T-helper 22 cell (primary cell): ENCODE data around the gene PHF2.

Source experiments
- DNase-seq: peaks from one replicate; pipeline ENCODE4 v3.0.0-alpha.2; 2020; ENCODE audit warnings: low read depth

The PHF2 gene

DNA sequence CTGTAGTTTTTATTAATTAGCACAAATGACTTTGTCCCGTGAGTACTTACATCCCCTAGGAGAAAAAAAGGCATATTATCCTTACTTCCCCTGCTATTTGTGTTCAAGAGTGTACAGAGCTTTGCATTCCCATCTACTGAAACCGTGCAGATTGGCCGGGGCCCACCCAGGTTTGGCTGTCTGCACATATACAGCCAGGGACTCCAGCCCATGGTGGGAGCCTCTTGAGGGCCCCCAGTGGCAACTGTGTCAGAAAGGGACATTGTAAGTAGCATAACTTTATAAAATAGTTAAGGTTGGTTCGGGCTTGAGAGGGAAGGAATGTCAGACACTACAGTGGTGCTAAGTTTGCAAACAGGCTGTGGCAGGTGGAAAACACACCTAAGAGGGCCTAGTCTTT is 24.7 kb downstream of the PHF2 start:
- no peak for DNase-seq

DNA sequence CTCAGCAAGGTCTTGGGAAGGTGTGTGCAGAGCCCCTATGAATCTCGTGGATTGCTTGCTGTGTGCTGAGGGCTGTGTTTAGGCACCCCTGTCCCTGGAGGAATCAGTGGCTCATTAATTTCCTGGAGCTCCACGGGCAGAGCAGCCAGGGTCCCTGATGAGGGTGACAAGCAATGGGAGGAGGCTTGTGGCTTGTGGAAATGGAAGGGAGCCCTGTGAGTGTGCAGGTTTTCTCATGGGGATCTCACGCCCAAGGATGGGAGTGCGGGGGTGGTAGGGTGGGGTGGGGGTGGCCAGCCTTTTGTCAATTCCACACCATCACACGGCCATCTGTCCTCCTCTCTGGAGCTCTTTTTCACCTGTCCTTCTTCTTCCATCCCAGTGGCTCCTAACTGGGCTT is 25.3 kb downstream of the PHF2 start:
- DNase-seq, result no peak

DNA sequence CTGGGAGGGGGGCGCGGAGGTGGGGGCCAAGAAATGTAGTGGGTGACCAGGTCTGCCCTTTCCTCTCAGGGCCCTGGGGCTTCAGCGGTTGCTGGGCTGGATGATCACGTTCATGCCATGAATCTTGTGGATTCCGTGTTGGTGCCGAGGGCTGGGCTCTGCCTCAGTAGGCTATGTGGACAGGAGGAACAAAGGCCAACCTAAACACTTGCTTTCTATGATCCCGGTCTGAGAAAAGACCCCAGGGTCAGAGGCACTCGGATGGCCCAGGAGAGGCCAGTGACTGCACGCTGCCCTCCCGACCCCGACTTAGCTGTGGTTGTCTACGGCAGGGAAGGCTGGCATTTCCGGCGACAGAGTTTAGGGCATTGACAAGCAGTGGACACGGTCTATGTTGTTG is 26.6 kb downstream of the PHF2 start:
- no peak for DNase-seq

DNA sequence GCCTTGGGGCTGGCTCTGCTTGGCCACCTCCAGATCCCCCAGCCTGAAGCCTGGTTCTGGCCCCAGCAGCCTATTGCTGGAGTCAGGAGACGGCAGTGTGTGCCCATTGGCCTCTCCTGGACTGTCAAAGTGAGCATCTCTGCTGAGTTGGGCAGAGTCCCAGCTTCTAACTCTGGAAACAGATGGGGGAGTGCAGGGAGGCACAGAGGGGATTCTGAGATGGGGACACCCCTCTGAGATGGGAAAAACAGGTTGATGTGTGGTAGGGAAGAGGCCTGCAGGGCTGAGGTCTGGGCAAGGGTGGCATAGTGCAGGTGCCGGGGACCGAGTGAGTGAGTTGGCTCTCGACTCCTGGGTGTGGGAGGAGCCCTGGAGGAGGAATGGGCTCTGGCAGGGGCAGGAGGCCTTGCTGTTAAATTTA is 27.5 kb downstream of the PHF2 start:
- no peak for DNase-seq

DNA sequence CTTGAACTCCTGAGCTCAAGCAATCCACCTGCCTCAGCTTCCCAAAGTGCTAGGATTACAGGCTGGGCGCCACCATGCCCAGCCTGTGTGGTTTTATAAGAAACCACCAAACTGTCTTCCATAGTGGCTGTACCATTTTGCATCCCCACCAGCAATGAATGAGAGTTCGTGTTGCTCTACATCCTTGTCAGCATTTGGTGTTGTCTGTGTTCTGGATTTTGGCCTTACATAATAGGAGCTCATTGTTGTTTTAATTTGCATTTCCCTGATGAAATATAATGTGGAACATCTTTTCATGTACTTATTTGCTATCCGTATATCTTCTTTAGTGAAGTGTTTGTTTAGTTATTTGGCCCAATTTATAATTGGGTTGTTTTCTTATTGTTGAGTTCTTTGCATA is 29.8 kb downstream of the PHF2 start:
- no peak for DNase-seq

DNA sequence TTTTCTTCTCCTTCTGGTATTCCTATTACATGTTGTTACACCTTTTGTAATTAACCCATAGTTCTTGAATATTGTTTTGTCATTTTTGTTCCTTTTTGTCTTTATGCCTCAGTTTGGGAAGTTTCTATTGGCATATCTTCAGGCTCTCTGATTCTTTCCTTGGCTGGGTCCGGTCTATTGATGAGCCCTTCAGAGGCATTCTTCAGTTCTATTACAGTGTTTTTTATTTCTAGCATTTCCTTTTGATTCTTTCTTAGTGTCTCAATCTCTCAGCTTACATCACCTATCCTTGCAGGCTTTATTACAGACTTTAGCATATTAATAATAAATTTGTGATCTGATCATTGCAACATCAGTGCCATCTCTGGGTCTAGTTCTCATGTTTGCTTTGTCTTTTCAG is 33.8 kb downstream of the PHF2 start:
- no peak for DNase-seq

DNA sequence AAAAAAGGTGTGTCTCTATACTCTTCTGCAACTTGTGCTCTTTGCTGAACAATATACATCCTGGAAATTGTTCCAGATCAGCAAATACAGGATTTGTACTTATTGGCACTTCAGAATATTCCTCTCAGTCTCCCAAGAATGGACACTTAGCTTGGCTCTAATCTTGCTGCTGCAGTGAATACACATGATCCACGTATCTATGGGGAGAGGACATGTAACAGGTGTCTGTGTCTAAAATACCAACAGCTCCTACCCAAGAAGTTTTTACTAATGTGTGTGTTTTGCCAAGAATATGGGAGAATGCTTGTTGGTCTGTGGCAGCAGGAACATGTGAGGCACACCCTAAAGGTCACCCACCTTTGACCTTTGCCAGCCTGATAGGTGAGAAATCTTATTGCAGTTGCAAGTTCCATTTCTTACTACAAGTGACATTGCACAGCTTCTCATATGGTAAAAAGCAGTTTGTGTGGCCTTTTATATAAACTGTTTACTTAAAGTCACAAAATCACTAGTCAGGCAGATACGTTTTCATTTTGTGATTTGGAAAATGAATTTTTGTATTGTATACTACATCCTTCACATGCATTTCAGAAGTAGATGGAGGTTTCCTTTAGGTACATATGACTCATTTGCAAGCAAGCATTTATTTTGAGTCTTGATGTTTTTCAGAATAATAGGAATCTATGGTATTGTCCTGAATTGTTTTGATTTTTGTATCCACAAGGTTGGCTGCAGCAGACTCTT is 35.8 kb downstream of the PHF2 start:
- no peak for DNase-seq

DNA sequence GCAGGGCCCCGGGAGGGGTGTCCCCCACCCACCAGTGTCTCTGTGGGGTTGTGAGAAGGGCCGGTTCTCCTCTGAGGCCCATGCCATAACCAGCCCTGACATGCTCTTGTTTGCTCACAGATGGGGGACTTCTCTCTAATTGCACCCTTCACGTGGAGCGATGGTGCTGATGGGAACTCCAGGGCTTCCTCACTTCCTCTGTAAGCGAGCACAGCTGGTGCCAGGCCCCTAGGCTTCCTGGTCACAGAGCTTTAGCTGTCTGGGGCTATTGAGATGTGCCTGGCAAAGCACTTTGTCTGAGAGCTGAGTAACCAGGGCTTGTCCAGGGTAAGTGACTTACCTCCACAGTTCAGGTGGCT is 36.4 kb downstream of the PHF2 start:
- DNase-seq, result no peak

DNA sequence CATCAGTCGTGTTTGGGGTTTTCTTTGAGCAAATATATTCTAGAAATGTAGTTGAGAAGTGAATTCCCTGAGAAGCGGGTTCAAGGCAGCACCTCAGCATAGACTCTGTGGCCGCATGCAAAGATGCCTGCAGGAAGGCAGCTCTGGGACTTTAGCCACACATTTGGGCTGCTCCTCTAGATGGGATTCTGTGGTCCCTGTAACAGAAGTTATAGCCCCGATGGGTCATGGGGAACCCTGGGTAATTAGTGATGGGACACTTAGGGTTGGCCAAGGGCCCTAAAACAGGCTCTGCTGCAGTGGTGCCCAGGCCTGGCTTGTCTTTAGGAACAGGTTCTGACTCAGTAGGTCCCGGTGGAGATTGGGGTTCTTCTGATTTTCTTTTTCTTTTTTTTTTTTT is 36.8 kb downstream of the PHF2 start:
- DNase-seq, result no peak

DNA sequence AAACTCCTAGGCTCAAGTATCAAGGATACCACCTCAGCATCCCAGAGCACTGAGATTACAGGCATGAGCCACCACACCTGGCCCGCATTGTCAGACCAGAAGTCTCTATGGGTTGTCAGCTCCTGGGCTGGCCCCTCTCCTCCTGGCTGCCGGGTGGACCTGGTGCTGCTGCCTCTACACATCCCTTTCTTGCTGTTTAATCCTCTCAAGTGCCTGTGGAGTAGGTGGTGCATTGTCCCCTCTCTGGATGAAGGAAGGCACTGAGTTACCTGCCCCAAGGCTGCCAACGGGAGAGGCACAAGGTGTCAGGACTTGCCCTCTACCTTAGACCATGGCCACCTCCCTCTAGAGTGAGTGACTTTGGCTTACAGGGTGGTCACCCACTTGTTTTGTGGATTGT is 37.4 kb downstream of the PHF2 start:
- no peak for DNase-seq

DNA sequence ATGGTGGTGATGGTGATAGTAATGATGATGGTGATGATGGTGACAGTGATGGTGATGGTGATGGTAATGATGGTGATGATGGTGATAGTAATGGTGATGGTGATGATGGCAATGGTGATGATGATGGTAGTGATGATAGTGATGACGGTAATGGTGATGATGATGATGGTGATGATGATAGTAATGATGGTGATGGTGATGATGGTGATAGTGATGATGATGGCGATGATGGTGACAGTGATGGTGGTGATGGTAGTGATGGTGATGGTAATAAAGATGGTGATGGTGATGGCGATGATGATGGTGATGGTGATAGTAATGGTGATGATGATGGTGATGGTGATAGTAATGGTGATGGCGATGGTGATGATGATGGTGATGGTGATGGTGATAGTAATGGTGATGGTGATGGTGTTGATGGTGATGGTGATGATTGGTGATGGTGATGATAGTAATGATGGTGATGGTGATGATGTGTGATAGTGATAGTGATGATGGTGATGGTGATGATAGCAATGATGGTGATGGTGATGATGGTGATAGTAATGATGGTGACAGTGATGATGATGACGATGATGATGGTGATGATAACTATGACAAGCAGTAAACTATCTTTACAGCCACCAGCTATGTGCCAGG is 38.6 kb downstream of the PHF2 start:
- DNase-seq, result no peak

DNA sequence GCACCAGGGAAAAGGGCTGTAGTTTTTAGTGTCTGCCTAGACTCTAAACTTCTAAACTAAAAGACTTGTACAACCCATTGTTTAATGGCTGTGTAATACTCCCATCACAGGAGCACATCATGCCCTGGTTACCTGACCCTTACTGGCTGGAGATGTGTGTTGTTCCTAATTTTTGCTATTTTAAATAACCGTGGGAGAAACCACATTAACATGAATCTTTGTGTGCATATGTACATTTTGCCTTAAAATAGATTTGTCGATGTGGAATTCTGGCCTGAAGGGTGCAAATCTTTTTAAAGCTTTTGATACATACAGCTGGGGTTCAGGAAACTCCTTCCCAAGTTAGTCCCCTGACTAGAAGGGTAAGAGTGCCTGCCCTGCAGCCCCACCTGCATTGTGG is 39.7 kb downstream of the PHF2 start:
- no peak for DNase-seq

DNA sequence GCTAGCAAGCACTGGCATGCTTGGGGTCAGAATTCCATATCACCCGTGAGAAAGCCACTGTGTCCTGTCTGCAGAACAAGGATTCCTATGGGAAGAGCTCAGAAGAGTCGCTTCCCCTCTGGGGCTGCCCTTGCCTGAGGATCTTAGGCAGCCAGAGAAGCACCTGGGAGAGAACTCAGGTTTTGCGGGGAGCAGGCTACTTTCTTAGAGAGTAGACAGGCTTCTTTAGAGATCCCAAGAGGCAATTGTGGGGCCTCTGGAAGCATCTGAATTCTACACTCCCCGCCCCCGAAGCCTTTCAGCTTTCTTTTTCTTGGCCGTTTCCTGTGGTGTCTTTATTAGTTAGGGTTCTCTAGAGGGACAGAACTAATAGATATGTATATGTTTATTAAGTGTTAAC is 40.9 kb downstream of the PHF2 start:
- no peak for DNase-seq

DNA sequence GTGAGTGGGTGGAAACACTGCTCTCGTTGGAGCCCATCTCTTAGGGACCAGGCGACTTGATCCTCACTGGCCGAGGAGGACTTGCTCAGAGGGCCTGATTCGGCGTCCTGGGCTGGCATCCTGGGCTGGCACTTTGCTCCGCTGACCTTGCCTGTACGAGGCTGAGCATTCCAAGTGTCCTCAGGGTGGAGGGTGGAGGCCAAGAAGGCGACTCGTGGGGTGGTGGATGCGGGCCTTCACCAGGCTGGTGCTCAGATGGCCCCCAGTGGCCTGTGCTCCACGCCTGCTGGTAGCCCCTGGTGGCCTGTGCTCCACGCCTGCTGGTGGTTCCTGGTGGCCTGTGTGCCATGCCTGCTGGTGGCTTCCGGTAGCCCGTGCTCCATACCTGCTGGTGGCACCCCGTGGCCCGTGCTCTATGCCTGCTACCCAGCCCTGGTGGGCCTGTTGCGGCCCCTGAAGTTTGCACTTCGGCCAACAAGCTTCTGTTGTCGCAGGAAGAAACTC is 42.9 kb downstream of the PHF2 start:
- DNase-seq, result no peak

DNA sequence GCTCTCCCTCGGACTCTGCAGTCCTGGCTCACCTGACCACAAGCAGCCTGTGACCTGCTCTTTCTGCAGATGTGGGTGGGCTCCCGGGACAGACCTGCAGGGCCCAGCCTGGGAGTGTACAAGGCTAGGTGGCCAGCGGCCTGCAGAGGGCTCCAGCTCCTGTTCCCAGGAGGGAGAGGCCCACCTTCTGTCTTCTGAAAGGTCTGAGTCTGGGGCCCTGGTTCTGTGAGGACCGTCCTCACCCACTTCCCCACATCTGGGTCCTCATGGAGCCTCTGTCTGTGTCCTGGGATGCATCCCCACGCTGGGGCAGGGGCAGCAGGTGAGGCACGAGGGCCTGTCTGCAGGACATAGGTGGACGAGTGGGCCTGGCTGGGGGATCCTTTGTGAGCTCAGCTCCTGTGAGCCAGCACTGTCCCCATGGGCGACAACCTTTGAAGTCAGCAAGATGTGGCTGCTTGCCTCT is 43.7 kb downstream of the PHF2 start:
- DNase-seq, result no peak

DNA sequence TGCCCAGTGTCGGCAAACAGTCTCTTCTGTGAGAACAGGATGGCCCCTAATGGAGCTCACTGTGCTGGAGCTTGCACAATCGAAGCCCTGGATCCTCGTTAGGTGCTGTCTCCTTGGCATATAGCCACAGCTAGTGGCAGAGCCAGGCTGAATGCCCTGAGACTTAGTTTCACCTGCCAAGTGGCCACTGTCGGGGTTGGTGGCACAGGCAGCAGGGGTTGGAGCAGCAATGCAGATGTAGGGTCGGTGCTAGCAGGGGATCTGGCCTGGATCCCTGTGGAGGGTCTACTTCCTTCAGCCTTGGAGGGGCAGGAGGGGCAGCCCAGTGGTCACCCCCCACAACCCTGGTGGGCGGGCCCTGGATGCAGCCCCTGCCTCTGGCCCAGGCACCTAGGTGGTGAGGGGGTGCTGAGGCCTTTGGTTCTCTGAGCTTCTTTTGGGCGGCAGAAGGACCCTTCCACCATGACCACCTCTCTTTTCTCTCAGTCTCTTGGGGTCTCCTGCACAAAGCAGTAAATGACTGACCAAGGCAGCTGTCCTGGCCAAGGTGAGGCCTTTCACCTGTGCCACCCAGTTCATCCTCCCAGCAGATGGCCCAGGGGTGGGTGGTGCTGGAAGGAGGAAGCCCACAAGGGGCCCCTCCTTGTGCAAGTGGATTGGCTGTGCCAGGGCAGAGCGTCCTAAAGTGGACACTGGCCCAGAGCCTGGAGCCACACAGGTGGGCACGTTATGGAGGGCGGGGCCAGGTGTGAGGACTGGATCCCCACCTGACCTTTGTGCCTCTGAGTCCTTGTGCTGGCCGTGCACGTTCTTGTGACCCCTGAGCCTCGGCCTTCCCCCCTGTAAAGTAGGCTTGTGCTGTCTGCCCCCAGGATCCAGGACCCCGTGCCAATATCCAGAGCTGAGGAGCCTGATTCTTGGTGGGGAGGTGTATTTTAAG is 44.8 kb downstream of the PHF2 start:
- no peak for DNase-seq

DNA sequence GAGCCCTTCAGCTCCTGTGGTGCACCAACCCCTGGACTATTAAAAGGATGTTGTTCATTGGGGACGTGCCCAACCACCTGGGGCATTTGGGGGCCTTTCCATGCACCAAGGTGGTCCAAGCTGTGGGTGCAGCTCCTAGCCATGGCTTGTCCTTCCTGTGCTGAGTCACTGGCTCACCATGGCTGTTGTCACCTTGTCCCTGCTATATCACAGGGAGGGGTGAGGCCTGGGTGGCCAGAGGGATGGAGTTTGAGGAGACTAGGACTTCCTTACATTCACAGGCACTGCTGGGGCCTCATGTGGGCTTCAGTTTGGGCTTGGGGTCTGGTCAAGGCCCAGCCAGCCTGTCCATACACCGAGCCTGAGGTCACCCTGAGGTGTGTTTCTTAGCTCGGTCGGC is 45.5 kb downstream of the PHF2 start:
- no peak for DNase-seq

DNA sequence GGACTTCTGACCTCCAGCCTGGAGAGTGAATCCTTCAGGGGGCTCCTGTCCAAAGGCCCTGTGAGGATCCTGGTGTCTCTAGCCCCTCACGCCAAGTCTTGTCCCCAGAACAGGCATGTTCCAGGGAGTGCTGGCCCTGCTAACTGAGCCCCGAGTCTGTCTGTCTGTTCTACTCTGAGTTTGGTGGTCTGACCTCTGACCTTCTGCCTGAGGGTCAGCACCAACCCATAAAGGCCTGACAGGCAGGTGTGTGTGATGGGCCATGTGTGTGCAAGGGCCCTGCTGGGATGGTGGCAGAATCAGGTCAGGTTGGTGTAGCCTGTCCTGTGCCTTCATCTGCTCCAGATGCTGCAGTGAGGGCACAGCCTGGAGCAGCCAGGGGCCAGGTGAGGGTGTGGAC is 46.3 kb downstream of the PHF2 start:
- DNase-seq, result no peak

DNA sequence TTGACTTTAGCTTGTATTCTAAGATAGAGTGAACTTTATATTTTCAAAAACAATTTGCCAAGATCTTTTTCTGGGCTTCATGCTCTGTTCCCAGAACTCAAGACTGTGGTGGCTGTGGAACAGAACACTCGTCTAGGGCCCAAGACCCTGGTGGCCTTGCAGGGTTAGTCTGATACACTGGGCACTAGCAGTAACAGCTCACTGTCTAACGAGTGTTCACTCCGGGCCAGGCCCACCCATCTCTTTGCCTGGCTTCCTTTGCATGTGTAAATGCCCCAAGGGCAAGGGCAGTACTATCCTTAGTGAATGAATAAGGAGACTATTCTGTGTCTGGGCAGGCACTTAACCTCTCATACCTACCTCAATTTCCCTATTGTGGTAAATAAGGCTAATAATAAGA is 47.4 kb downstream of the PHF2 start:
- DNase-seq, result no peak

DNA sequence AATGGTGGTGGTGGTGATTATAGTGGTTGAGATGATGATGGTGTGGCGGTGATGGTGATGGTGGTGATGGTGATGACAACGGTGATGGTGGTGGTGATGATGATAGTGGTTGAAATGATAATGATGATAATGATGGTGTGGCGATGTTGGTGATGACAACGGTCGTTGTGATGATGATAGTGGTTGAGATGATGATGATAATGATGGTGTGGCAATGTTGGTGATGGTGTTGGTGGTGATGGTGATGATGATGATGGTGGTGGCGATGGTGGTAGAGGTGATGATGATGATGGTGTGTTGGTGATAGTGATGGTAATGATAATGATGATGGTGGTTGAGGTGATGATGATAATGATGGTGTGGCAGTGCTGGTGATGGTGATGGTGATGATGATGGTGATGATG is 48.0 kb downstream of the PHF2 start:
- DNase-seq, result no peak

DNA sequence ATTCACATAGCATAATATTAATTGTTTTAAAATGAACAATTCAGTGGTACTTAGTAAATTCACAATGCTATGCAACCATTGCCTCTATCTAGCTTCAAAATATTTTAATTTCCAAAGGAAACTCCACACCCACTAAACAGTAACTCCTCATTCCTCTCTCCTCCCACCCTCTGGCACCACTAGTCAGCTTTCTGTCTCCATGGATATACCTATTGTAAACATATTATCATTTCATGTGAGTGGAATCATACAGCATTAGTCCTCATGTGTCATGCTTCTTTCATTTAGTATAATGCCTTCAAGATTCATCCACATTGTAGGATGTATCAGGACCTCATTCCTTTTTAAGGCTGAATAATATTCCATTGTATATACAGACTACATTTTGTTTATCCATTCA is 48.6 kb downstream of the PHF2 start:
- no peak for DNase-seq

DNA sequence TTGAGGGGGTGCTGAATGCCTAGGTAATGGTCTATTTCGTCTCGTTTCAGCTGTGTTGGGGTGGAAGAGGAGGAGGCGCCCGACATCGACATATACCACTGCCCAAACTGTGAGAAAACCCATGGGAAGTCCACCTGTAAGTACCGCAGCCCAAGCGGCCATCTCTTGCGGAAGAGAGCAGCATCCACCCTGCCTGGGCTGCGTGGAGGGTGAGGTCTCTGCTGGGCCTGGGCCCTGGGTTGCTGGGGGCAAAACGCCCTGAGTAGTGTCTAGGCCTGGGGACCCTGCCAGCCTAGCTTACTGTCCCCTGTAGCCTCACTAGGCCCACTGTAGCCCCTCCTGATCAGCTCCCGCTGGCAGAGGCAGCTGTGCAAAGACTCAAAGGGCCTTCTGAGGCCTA is 53.5 kb downstream of the PHF2 start:
- DNase-seq, result no peak
